GM18870 (cell line): ENCODE results near the gene IFFO2.

ENCODE experiments used
- ATAC-seq: cut with Tn5 transposase; IDR thresholded peaks from one replicate; pipeline ENCODE4 v1.9.1; 2021; ENCODE audit warnings: moderate library complexity; ENCODE audit not compliant: unreplicated experiment

IFFO2 gene

GRCh38 chr1:18972991-18973390 lies 16.5 kb upstream of the IFFO2 start:
- no peak for ATAC-seq

GRCh38 chr1:18972531-18972930 lies 16.1 kb upstream of the IFFO2 start:
- ATAC-seq, result no peak

- ATAC-seq, result no peak
Observed at GRCh38 chr1:18970762-18971161, 14.3 kb upstream of the IFFO2 start.

GRCh38 chr1:18970358-18970757 lies 13.9 kb upstream of the IFFO2 start:
- ATAC-seq, result no peak

GRCh38 chr1:18967066-18967690 lies 10.7 kb upstream of the IFFO2 start:
- no peak for ATAC-seq

GRCh38 chr1:18965206-18966173 lies 9.0 kb upstream of the IFFO2 start:
- no peak for ATAC-seq

GRCh38 chr1:18963968-18964367 lies 7.5 kb upstream of the IFFO2 start:
- no peak for ATAC-seq

- ATAC-seq, result no peak
Observed at GRCh38 chr1:18962855-18963737, 6.6 kb upstream of the IFFO2 start.

- no peak for ATAC-seq
Observed at GRCh38 chr1:18962121-18962721, 5.7 kb upstream of the IFFO2 start.

GRCh38 chr1:18960821-18961220 lies 4.3 kb upstream of the IFFO2 start:
- no peak for ATAC-seq

GRCh38 chr1:18960409-18960808 lies 3.9 kb upstream of the IFFO2 start:
- no peak for ATAC-seq

GRCh38 chr1:18959591-18959990 lies 3.1 kb upstream of the IFFO2 start:
- no peak for ATAC-seq

GRCh38 chr1:18957532-18958300 lies 1.2 kb upstream of the IFFO2 start:
- no peak for ATAC-seq

GRCh38 chr1:18957136-18957521 lies 653 bp upstream of the IFFO2 start:
- no peak for ATAC-seq

GRCh38 chr1:18955441-18956192 lies 859 bp downstream of the IFFO2 start:
- ATAC-seq, result no peak

GRCh38 chr1:18955131-18955440 lies 1.4 kb downstream of the IFFO2 start:
- no peak for ATAC-seq

- ATAC-seq, result no peak
Observed at GRCh38 chr1:18954270-18955071, 2.0 kb downstream of the IFFO2 start.

- no peak for ATAC-seq
Observed at GRCh38 chr1:18953731-18954231, 2.7 kb downstream of the IFFO2 start.
